K562 (cell line): ENCODE data around the gene PPOX. TPM values are rescaled to one million over a fixed set of nuclear protein-coding genes. Genes with fewer than 3 reads are reported as not detected.
A peak's percentile ranks its signal among the peaks of the same experiment; 100 is the strongest.

Experiments
- C11orf30 ChIP-seq: fragments of 450-650 bp; IDR thresholded peaks from 2 replicates; pipeline ENCODE4 v1.6.1; 2016; ENCODE audit warnings: low read depth, mild to moderate bottlenecking
- CHAMP1 ChIP-seq: fragments of 450-650 bp; IDR thresholded peaks from 2 replicates; pipeline ENCODE4 v1.6.1; 2016; ENCODE audit warnings: mild to moderate bottlenecking
- CREB1 ChIP-seq, 2 experiments: sonication (generic) in 1 of 2; formaldehyde crosslinking in 1 of 2; IDR thresholded peaks; 2 replicates each; pipeline versions ENCODE4 v1.6.1 to v1.8.0; 2012 to 2022; ENCODE audit warnings: inconsistent platforms in 1 of 2, mild to moderate bottlenecking in 1 of 2, missing genetic modification reagents in 1 of 2, moderate library complexity in 1 of 2
- CREM ChIP-seq: IDR thresholded peaks from 2 replicates; pipeline ENCODE4 v1.6.1; 2014; ENCODE audit warnings: antibody characterized with exemption, low read depth
- GTF2E2 ChIP-seq: fragments of 200-800 bp; sonication (Bioruptor generic); IDR thresholded peaks from 2 replicates; pipeline ENCODE4 v1.6.1; 2016; ENCODE audit warnings: missing genetic modification characterization, missing compliant biosample characterization
- KAT7 ChIP-seq: sonication (generic); formaldehyde crosslinking; IDR thresholded peaks from 2 replicates; pipeline ENCODE4 v1.8.0; 2022; ENCODE audit warnings: missing genetic modification reagents, mild to moderate bottlenecking, borderline replicate concordance
- MBD1 ChIP-seq: fragments of 250-450 bp; sonication (Bioruptor Pico); IDR thresholded peaks from 2 replicates; pipeline ENCODE4 v1.8.0; 2022; ENCODE audit warnings: inconsistent platforms
- NBN ChIP-seq: fragments of 450-650 bp; IDR thresholded peaks from 2 replicates; pipeline ENCODE4 v1.6.1; 2016; ENCODE audit warnings: low read depth, mild to moderate bottlenecking
- NFIC ChIP-seq: fragments of 450-650 bp; IDR thresholded peaks from 2 replicates; pipeline ENCODE4 v1.6.1; 2017; ENCODE audit warnings: mild to moderate bottlenecking, inconsistent platforms
- NONO ChIP-seq, 2 experiments: fragments of 200-400 bp in 1 of 2; fragments of 450-650 bp in 1 of 2; formaldehyde crosslinking in 1 of 2; IDR thresholded peaks; 2 replicates each; pipeline ENCODE4 v1.6.1; 2017; ENCODE audit warnings: low read depth in 2 of 2, mild to moderate bottlenecking in 2 of 2, moderate library complexity in 2 of 2, low read length in 1 of 2
- PHF8 ChIP-seq: fragments of 200-600 bp; sonication (generic); IDR thresholded peaks from 2 replicates; pipeline ENCODE4 v1.6.1; 2012; ENCODE audit warnings: mixed run types, mild to moderate bottlenecking, inconsistent platforms, low read length, moderate library complexity, borderline replicate concordance
- RBBP5 ChIP-seq: fragments of 200-600 bp; sonication (generic); IDR thresholded peaks from 2 replicates; pipeline ENCODE4 v1.6.1; 2012; ENCODE audit warnings: borderline replicate concordance, mild to moderate bottlenecking, low read length, control low read depth, inconsistent platforms; ENCODE audit not compliant: insufficient read depth, poor library complexity, severe bottlenecking
- SUPT5H ChIP-seq: fragments of 450-650 bp; IDR thresholded peaks from 2 replicates; pipeline ENCODE4 v1.6.1; 2016
- VEZF1 ChIP-seq: fragments of 200-800 bp; sonication (Bioruptor generic); IDR thresholded peaks from 2 replicates; pipeline ENCODE4 v1.6.1; 2017; ENCODE audit warnings: missing genetic modification characterization, missing compliant biosample characterization
- ZFP91 ChIP-seq: sonication (generic); formaldehyde crosslinking; IDR thresholded peaks from 2 replicates; pipeline ENCODE4 v1.8.0; 2022; ENCODE audit warnings: mild to moderate bottlenecking, missing genetic modification reagents
- ZNF143 ChIP-seq: sonication (generic); formaldehyde crosslinking; IDR thresholded peaks from 2 replicates; pipeline ENCODE4 v1.9.0; 2022; ENCODE audit warnings: mild to moderate bottlenecking, missing genetic modification reagents
- ZNF174 ChIP-seq: fragments of 250-450 bp; sonication (Bioruptor Pico); IDR thresholded peaks from 2 replicates; pipeline ENCODE4 v1.4.0; 2020; ENCODE audit warnings: mild to moderate bottlenecking
- ZNF253 ChIP-seq: fragments of 250-450 bp; sonication (Bioruptor Pico); conservative IDR thresholded peaks from 2 replicates; pipeline ENCODE4 v1.6.1; 2021; ENCODE audit warnings: mild to moderate bottlenecking
- ZNF77 ChIP-seq: fragments of 250-450 bp; sonication (Bioruptor Pico); IDR thresholded peaks from 2 replicates; pipeline ENCODE4 v1.5.0; 2020
- ZNF785 ChIP-seq: fragments of 250-450 bp; sonication (Bioruptor Pico); IDR thresholded peaks from 2 replicates; pipeline ENCODE4 v1.4.0; 2020; ENCODE audit warnings: mild to moderate bottlenecking
- polyA plus RNA-seq, 8 experiments: library from polyadenylated mRNA; depleted of rRNA in 4 of 8; stranded (reverse) in 5 of 8; unstranded in 3 of 8; fragments of >200 nt; fragmentation: Nextera tagmentation in 2 of 8; fragmentation: Illumina TruSeq in 1 of 8; extraction: Ambion mirVana in 2 of 8; extraction: Trizol in 1 of 8; gene quantifications; 2 replicates each; pipeline versions ENCODE4 v1.2.1 to v1.2.3, GENCODE V29; 2011 to 2014; ENCODE audit warnings: inconsistent platforms in 1 of 8, missing spikeins in 1 of 8
- total RNA-seq, 7 experiments: library from RNA; depleted of rRNA in 6 of 7; stranded (reverse); fragments of >200 nt in 6 of 7; fragmentation: Illumina TruSeq in 2 of 7; extraction: Trizol in 2 of 7; gene quantifications; 2 replicates each; pipeline versions ENCODE4 v1.2.1 to v1.2.3, GENCODE V29; 2011 to 2021; ENCODE audit warnings: low replicate concordance in 1 of 7

The PPOX gene
- total and polyA plus RNA-seq, 9 of the 15 experiments (the other 6 are each of a cell fraction or from before 2014, with no cell fraction given): 17.0 to 57.1 (median 38.9) TPM

- TF ChIP-seq ZNF143 (CRISPR knock-in tag): no peak
- peak; percentile 28; the same call in 1 of the 2 replicates for TF ChIP-seq NFIC
- TF ChIP-seq CHAMP1: no peak
- peak; percentile 66; the same call in 1 of the 2 replicates for TF ChIP-seq KAT7
- TF ChIP-seq RBBP5: peak; percentile 82
- peak; percentile 93 for TF ChIP-seq PHF8
- no peak for TF ChIP-seq ZNF253 (CRISPR knock-in tag)
- no peak for TF ChIP-seq ZNF785 (CRISPR knock-in tag)
- TF ChIP-seq NBN: peak; percentile 42; the same call in 1 of the 2 replicates
- TF ChIP-seq NONO (IDR thresholded peaks at IDR 0.05; ENCODE audit: low read depth in 2 of 2, low read length in 1 of 2): 0 out of 4 replicates have a peak, but pooled peaks of 1 of the 2 experiments have one; percentile 30
- TF ChIP-seq ZNF174: peak; percentile 69; the same call in 1 of the 2 replicates
- TF ChIP-seq C11orf30: peak; percentile 80
- peak; percentile 85 for TF ChIP-seq SUPT5H
- TF ChIP-seq CREB1 (IDR thresholded peaks at IDR 0.05): peak; percentile 80
- TF ChIP-seq CREB1 (CRISPR knock-in tag; IDR thresholded peaks at IDR 0.05): peak; percentile 70; the same call in 1 of the 2 replicates
- peak; percentile 89 for TF ChIP-seq CREM
- peak; percentile 56; the same call in 1 of the 2 replicates for TF ChIP-seq ZFP91 (CRISPR knock-in tag)
- TF ChIP-seq VEZF1 (CRISPR knock-in tag): peak; percentile 57
- TF ChIP-seq GTF2E2 (tag): peak; percentile 99
- no peak for TF ChIP-seq ZNF77 (CRISPR knock-in tag)
- TF ChIP-seq MBD1 (CRISPR knock-in tag): no peak
Measured at GRCh38 chr1:161201836-161202712, 35.8 kb downstream of the PPOX start, which contains the start of gene NDUFS2 (continued).
